Activated CD8-positive, alpha-beta memory T cell treated with anti-CD3 and anti-CD28 coated beads, Interleukin-2, amount 50 U/mL, for 48 hours (primary cell): ENCODE data around the gene HMCES.

ENCODE experiments used
- DNase-seq: peaks from one replicate; pipeline ENCODE4 v3.0.0-alpha.2; 2020

HMCES gene, protein sequence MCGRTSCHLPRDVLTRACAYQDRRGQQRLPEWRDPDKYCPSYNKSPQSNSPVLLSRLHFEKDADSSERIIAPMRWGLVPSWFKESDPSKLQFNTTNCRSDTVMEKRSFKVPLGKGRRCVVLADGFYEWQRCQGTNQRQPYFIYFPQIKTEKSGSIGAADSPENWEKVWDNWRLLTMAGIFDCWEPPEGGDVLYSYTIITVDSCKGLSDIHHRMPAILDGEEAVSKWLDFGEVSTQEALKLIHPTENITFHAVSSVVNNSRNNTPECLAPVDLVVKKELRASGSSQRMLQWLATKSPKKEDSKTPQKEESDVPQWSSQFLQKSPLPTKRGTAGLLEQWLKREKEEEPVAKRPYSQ

DNA sequence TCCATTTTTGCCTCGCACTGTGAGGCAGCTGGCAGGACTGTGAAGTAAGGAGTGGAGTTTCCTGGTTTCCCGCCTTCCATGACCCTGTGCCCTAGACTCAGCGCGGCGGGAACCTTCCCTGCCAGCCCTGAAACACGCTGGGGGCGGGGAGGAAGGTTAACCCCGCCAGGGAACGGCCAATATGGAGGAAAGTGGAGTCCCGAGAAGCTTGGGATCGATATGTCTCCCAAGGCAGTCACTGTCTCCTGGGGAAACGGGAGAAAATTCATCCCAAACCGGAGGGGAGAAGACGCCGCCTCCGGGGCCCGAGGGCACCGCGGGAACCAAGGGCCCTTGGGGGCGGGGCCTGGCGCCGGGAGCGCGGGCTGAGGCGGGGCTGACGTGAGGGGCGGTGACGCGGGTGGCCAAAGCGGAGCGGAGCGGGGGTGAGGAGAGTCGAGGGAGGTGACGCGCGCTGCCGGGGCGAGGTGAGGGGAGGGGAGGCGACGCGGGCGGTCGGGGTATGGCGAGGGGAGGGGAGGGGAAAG, at the start of gene HMCES:
Gene HMCES (plus strand): TSS at position 432 of the 527 bp plus-strand sequence. CDS start 863 bp downstream, outside the sequence.
- peak; percentile 95 for DNase-seq

DNA sequence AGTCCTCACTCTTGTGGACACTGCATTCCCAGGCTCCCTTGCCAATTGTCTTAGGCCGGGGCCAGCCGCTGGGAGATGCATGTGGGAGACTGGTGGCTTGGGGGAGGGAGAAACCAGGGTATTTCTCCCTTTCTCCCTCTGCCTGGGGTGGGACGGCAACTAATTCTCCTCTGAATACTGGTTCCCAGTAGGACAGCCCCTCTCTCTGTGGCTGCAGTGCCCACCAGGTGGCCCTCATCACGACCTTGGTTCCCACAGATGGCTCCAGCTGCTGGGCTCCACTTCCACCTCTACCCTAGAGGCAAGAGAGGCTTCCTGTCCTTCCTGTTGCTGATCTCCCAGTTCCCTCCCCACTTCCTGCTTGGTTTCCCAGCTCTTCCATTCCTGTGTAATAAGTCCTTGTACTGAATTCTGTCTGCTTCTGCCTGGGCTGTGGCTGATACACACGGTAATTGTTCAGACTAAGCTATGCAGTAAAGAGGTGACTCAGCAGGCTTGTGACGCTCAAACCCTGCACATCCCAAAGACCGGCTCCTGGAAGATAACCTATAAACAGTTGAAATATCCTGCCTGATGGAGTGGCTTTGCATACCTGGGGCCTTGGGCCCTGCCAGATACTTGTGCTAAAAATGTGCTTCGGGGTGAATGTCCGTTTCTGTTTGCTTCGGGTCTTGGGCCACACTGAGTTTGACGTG, 49.6 kb upstream of the HMCES start:
- DNase-seq, result no peak

DNA sequence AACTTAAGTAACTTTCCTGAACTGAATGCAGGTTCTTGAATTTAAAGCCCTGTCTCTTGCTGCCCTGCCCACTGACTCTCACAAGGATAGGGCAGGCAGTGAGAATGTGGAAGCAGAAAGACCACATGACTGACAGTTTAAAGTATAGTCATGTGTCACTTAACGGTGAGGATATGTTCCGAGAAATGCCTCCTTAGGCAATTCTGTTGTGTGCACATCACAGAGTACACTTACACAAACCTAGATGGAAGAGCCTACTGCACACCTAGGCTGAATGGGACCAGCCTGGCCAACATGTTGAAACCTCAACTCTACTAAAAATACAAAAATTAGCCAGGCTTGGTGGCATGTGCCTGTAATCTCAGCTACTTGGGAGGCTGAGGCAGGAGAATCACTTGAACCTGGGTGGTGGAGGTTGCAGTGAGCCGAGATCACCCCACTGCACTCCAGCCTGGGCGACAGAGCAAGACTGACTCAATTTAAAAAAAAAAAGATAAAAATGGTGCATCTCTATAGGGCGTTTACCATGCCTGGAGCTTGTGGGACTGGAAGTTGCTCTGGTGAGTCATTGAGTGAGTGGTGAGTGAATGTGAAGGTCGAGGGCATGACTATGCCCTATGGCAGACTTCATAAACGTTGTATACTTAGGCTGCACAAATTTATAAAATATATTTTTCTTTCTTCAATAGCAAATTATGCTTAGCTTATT, 48.2 kb upstream of the HMCES start:
- no peak for DNase-seq

DNA sequence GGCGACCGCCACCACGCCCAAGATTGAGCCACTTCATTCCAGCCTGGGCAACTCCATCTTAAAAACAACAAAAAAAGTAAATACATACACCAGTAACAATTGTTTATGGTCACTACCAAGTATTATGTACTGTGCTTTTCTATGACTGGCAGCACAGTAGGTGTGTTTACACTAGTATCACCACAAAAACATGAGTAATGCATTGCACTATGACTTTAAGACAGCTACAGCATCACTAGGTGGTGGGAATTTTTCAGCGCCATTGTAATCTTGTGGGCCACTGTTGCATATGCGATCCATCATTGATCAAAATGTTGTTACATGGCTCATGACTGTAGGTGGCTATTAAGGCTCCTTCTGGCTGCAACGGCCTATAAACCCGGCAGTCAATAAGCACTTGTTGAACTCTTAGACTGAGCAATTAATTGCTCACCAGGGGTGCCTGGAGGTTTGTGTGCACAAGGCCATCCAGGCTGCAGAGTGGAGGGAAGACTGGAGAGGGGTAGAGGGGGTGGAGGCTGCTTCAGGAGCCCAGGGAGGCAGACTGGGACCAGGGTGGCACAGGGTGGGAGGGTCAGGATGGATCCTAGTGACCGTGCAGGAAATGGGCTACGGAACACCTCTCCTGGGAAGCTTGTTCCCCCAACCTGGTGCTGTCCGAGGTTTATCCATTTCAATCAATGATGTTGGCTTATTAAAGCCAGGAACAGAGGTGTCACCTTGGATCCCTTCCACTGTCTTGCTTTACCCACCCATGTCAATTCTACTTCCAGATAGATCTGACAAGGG, 47.1 kb upstream of the HMCES start:
- DNase-seq, result no peak

DNA sequence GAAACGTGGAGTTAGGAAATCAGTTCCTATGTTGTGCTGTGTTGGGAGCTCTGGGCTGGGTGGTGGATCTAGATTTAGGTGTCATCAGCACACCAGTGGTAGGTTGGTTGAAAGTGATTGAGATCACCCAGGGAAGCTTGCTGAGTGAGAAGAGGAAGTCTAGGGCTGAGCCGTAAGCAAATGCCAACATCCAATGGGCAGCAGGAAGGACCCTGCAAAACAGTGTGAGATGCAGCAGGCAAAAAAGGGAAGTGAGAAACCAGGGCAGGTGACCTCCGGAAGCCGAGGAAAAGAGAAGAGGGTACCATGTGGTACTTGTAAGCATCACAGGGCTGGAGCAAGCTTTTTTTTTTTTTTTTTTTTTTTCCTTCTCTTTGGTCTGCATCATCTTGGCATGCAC, 45.1 kb upstream of the HMCES start:
- DNase-seq, result no peak

DNA sequence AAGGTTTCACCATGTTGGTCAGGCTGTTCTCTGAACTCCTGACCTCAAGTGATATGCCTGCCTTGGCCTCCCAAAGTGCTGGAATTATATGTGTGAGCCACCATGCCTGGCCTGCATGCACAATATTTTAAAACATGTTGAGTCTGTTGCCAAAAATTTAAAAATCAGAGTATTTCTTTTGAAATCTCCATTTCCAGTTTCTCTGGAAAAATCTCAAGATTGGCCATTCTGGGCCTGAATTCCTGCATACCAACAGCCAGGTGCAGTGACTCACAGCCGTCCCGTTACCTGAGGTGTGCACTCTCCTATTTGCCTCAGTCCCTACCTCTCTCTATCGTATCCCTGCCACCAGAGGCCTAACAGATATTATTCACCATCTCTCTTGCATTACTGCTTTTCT, 44.2 kb upstream of the HMCES start:
- DNase-seq, result no peak

DNA sequence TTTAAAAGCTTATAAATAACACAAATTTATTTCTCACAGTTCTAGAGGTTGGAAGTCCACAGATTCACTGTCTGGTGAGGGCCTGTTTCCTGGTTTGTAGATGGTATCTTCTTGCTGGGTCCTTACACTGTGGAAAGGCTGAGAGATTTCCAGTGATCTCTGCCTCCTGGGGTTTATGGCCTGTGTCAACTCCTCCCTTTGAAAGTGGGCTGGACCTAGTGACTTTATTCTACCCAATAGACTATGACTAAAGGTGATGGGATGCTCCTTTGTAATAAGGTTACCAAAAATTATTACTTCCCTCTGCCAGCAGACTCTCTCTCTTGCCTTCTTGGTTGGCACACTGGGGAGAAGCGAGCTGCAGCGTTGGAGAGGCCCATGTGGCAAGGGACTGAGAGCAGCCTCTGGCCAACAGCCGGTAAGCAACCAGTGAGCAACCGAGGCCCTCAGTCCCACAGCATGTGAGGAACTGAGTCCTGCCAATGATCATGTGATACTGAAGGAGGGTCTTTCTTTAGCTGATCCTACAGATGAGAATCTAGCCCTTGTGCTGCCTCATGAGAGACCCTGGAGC, 43.2 kb upstream of the HMCES start:
- no peak for DNase-seq

DNA sequence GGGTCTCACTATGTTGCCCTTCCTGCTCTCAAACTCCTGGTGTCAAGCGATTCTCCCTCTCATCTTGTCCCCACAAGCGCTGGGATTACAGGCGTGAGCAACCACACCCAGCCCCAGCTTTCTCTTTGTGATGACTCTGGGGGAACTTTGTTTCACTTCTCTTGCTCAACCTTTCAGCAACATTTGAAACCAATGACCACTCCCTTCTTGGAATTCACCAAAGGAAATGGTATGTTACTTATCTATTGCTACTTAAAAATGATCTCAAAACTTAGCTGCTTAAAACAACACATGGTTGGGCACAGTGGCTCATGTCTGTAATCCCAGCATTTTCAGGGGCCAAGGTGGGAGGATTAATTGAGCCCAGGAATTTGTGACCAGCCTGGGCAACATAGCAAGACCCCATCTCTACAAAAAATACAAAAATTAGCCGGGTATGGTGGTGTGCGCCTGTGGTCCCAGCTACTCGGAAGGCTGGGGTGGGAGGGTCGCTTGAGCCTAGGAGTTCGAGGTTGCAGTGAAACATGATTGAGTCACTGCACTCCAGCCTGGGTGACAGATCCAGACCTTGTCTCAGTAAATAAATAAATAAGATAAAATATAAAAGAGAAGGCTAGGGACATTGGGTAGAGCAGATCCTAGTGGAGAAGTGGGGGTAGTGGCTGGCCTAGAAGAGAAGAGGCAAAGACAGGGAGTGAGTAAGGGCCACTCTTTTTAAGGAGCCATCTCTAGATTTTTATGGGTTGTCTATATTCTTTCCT, 39.5 kb upstream of the HMCES start:
- DNase-seq, result peak; percentile 62

DNA sequence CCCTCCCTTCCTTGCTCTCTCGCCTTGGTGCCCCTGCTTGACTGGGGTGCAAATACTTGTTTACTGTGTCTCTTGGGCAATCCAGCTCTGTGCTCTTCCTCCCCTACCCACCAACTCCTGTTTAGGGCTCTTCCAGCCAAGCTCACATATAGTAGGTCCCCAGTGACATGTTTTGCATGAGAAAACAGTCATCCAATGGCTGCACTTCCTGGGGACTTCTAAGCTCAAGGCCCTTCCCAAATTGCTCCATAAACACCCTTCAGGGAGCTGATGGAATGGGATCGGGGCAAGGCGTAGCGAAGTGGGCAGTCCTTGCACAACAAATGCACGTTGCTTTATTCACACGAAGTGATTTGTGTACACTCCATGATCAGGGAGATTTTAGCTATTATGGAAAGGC, 38.7 kb upstream of the HMCES start:
- DNase-seq, result no peak

DNA sequence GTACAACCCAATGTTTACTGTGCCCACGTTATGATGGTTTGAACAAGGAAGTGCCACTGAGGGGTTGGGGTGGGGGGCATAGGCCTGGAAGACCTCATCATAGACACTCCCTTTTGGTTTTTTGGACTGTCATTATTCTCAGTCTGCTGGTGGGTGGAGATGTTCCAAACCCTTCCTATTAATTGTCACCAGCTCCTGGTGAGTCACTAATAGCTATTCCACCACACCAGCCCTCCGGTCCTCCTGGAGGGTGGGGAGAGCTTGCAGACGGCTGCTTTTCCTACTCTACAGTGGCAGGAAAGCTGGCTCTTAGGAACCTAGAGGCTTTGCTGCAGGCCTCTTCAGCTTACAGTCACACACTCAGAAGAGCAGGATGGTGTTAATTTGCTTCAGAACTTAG, 38.2 kb upstream of the HMCES start:
- no peak for DNase-seq

DNA sequence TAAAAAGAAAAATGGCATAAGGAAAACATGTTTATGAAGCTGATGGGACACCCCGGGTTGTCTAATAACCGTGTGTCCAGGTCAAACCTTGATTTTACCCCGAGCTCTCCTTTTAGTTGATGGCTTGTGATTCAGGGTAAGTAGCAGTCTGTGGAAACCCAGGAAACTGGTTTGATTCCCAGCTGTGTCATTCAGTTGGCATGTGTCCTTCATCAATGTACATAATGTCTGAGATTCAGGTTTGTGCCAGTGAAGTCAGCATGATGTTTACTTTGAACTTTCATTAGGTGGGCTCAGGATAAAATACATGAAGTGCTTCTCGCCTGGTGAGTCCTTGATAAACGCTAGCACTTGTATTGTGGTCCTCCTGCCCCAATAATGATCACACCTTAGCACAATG, 33.5 kb upstream of the HMCES start:
- DNase-seq, result no peak

DNA sequence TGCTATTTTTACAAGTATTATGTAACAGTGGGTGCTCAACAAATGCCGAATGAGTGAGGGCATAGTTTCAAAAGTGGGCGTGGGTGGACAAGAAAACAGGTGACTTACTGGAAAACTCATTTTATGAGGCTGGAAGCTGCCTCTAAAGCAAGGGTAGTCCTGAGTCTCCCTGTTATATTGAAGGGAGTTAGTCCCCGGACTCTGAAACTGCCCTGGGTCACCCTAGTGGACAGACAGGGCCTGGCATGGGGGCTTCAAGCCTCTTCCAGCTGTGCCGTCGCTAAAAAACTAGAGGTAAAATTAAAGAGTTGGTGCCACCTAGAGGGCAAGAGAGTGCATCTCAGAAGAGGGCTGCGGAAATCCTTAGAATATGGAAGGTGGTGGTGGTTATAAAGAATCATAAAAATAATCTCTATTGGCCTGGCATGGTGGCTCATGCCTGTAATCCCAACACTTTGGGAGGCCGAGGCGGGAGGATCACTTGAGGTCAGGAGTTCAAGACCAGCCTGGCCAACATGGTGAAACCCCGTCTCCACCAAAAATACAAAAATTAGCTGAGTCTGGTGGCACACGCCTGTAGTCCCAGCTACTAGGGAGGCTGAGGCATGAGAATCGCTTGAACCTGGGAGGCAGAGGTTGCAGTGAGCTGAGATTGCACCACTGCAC, 32.9 kb upstream of the HMCES start:
- peak; percentile 75 for DNase-seq

DNA sequence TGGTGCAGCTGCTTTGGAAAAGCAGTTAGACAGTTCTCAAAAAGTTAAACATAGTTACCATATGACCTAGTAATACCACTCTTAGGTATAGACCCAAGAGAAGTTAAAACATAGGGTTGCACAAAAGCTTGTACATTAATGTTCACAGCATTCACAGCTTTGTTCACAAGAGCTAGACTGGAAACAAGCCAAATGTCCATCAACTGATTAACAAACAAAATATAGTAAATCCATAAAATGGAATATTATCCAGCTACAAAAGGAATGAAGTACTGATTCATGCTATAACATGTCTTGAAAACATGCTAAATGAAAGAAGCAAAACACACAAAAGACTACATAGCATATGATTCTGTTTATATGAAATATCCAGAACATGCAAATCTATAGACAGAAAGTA, 32.0 kb upstream of the HMCES start:
- DNase-seq, result no peak

DNA sequence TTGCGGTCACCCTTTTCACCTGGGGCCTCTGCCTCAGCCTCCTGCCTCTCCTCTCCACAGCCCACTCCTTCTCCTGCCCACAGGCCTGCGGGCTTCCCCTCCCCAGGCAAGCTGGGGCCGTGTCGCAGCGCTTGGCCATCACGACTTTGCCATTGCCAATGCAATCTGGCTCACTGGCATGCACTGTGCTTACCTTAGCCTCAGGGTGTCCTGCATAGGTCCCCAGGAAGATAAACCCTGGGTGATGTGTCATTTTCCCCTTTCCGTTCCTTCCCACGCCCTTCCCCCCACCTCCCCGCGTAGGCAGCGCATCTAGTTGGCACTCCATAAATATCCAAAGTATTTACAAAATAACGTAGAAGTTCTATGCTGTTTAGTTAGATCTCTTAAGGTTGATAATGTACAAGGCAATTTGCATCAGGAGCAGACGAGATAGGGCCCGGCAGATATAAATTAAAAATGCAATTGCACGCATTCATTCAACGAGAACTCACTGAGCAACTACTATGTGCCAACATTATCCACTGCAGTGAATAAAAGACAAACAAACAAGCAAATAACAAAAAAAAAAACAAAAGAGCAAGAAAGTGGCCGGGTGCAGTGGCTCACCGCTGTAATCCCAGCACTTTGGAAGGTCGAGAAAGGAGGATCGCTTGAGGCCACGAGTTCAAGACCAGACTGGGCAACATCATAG, 30.2 kb upstream of the HMCES start:
- DNase-seq, result no peak

DNA sequence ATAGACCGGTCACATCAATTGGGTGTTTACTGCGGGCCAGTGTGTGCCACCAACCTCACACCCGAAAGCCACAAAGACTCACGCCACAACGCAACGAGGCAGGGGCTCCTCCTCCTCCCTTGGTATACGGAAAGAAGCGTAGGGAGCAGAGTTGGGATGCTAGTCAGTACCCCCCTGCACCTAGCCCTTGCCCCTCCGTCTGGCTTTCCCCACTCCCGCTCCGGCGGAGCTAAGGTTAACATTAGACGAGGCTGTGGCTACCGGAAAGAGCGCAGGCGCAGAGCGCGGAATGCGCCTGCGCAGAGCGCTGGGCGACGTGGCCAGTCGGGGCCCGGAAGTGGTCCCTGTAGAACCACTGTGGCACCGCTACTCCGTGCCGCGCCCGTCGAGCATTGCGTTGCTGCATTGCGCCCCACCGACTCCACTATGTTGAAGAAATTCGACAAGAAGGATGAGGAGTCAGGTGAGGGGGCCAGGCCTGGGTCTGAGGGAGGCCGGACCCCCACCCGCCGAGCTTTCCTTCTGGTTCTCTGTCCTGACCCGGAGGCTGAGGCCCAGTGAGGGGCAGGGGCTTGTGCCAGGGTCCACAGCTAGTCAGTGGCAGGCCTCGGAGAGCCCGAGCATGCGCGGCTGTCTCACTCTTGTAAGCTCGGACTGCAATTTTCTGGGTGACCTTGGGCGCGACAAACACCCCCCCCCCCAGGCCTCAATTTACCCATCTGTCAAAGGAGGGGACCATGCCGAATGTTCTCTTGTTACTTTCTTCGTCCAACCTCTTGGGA, 29.2 kb upstream of the HMCES start, which contains the start of gene COPG1:
Gene COPG1 (plus strand): TSS at position 323 of the 782 bp plus-strand sequence. CDS start 104 bp downstream, at position 427.
- DNase-seq, result peak; percentile 95

DNA sequence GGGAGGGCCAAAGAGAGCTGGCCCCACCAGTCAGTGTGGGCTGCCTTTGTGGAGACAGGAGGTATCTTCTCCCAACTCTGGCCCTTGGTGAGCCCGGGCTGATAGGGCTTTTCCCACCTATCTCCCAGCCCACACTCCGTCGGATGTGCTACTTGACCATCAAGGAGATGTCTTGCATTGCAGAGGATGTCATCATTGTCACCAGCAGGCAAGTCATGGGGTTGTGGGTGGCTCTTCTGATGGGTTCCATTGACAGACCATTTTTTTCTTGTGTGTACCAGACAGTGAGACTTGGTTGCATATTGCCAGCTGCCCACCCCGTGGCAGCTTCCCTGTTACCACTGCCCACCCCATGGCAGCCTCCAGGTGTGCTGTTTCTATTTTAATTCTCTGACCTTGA, 25.9 kb upstream of the HMCES start:
- no peak for DNase-seq

DNA sequence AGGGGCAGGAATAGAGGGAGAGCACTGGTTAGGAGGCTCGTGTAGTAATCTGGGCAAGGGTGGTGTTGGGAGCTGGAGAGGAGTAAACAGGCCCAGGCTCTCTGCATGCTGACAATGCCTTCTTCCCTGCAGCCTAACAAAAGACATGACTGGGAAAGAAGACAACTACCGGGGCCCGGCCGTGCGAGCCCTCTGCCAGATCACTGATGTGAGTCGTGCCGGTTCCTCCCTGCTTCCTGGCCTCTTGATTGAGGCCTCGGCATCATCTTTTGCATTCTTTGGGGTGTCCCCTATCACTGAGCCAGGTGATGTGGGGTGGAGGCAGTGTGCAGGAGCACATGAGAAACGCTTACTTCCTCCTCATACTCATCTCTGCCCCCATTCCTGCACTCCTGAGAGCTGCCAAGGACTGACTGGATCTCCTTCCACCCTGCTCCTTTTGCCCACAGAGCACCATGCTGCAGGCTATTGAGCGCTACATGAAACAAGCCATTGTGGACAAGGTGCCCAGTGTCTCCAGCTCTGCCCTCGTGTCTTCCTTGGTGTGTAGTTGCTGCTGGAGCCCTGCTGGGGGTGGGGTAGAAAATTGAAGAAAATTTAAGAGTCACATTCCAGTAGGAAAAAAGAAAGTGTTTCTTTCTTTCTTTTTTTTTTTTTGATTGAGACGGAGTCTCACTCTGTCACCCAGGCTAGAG, 24.0 kb upstream of the HMCES start:
- no peak for DNase-seq

DNA sequence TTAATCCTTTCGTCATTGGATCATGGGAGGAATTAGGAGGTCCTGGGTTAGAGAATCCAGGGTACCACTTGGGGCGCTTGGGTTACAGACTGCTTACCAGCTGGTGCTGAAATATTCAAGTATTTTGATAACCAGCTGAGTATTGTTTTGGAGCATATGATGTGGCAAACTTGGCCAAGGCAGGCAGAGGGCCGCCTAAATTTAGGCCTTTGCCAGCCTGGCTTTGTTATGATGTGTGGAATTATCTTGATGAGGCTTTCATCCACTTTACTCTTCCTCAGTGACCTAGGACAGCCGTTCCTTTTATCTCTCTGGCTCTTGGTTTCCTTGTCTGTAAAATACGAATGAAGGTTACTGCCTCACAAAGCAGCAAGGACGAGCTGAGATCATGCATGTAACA, 22.4 kb upstream of the HMCES start:
- DNase-seq, result no peak

DNA sequence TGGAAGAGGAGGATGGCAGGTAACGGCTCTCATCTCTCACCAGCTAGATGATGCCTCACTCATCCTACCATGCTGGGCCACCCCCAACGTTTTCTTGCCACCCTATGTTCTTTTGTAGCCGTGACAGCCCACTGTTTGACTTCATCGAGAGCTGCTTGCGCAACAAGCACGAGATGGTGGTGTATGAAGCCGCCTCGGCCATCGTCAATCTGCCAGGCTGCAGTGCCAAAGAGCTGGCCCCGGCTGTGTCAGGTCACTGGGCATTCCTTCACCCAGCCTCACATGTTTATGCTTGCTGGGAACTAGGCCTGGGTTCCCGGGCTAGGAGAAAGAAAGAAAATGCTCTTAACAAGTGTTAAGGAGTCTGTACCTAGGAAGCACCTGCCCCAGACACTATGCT, 21.1 kb upstream of the HMCES start:
- DNase-seq, result no peak
